Renal cortical epithelial cell (primary cell): ENCODE measurements around the gene RNF144A. TPM values are rescaled to one million over a fixed set of nuclear protein-coding genes. Genes with fewer than 3 reads are reported as not detected.
"Not testable (repeated sequence)": the region's sequence is repeated elsewhere in the genome, so short reads cannot be mapped to it uniquely, and the experiment has no call there.

Experiments used
- DNase-seq: peaks from one replicate; pipeline ENCODE4 v3.0.0-alpha.2; 2011; ENCODE audit warnings: low read depth
- total RNA-seq: library from RNA; depleted of rRNA; stranded (reverse); fragments of >200 nt; gene quantifications from 2 replicates; pipeline ENCODE4 v1.2.3, GENCODE V29; 2014

RNF144A gene
- total RNA-seq, 1 donor from 2014 or later, result 1.8 TPM

- DNase-seq, result no peak
These were observed 12.1 kb downstream of the RNF144A start for GRCh38 chr2:6929196-6929819.

- DNase-seq, result no peak
These were observed 13.9 kb downstream of the RNF144A start for GRCh38 chr2:6930923-6931647.

GRCh38 chr2:6931753-6932152, 14.5 kb downstream of the RNF144A start:
- no peak for DNase-seq

GRCh38 chr2:6932206-6932605, 15.0 kb downstream of the RNF144A start:
- no peak for DNase-seq

GRCh38 chr2:6932828-6933227, 15.6 kb downstream of the RNF144A start:
- DNase-seq, result no peak

- DNase-seq, result no peak
These were observed 16.7 kb downstream of the RNF144A start for GRCh38 chr2:6933911-6934310.

- DNase-seq, result no peak
These were observed 17.1 kb downstream of the RNF144A start for GRCh38 chr2:6934345-6934744.

- no peak for DNase-seq
These were observed 17.8 kb downstream of the RNF144A start for GRCh38 chr2:6934758-6935651.

GRCh38 chr2:6935652-6936020, 18.4 kb downstream of the RNF144A start:
- DNase-seq, result not testable (repeated sequence)

- no peak for DNase-seq
These were observed 19.9 kb downstream of the RNF144A start for GRCh38 chr2:6937157-6937556.

- DNase-seq, result no peak
These were observed 20.4 kb downstream of the RNF144A start for GRCh38 chr2:6937582-6937981.

GRCh38 chr2:6939071-6939470, 21.9 kb downstream of the RNF144A start:
- no peak for DNase-seq

- no peak for DNase-seq
These were observed 23.6 kb downstream of the RNF144A start for GRCh38 chr2:6940820-6941219.

GRCh38 chr2:6941299-6942046, 24.3 kb downstream of the RNF144A start:
- DNase-seq, result no peak

GRCh38 chr2:6942848-6943247, 25.6 kb downstream of the RNF144A start:
- DNase-seq, result no peak

- no peak for DNase-seq
These were observed 26.3 kb downstream of the RNF144A start for GRCh38 chr2:6943523-6943922.

- no peak for DNase-seq
These were observed 26.8 kb downstream of the RNF144A start for GRCh38 chr2:6943971-6944370.

- no peak for DNase-seq
These were observed 27.3 kb downstream of the RNF144A start for GRCh38 chr2:6944555-6944954.

GRCh38 chr2:6945087-6945813, 28.0 kb downstream of the RNF144A start:
- DNase-seq, result no peak

GRCh38 chr2:6945821-6946220, 28.6 kb downstream of the RNF144A start:
- DNase-seq, result peak; percentile 59

- peak; percentile 72 for DNase-seq
These were observed 29.5 kb downstream of the RNF144A start for GRCh38 chr2:6946722-6947121.
